IMR-90 (cell line): Measurements from ENCODE around the gene MRPL49. TPM values are rescaled to one million over a fixed set of nuclear protein-coding genes. Genes with fewer than 3 reads are reported as not detected.

ENCODE experiments used
- ATAC-seq: fragments of 200-7000 bp; cut with Tn5 transposase; 2 replicates; pipeline ENCODE4 v1.9.1; 2020; ENCODE audit warnings: low read depth, mild to moderate bottlenecking, moderate library complexity
- BruUV-seq: library from RNA; stranded (reverse); fragments of 400-500 nt; replicated peaks from 2 replicates; lab custom pipeline; 2021; lab: Mats Ljungman, UMichigan
- CTCF ChIA-PET: fragments of 300-600 bp; formaldehyde crosslinking; extraction: SDS; loops from one replicate; lab custom pipeline; 2021; ENCODE audit warnings: antibody characterized with exemption; lab: Yijun Ruan, JAX
- POLR2A ChIA-PET: fragments of 300-600 bp; sonication (Branson Sonifier 250); formaldehyde crosslinking; loops from one replicate; lab custom pipeline; 2022; ENCODE audit warnings: antibody characterized with exemption; ENCODE audit not compliant: unreplicated experiment; lab: Charles Lee
- DNase-seq: peaks from one replicate; pipeline ENCODE4 v3.0.0; 2013
- H2AFZ ChIP-seq: replicated peaks from 2 replicates; pipeline ENCODE3; 2013; ENCODE audit warnings: low read length, mild to moderate bottlenecking; ENCODE audit not compliant: poor library complexity
- H2AK5ac ChIP-seq: 2 replicates; pipeline ENCODE4 v1.6.1; 2013; ENCODE audit warnings: low read depth, low read length, inconsistent platforms
- H2AK9ac ChIP-seq: replicated peaks from 2 replicates; pipeline ENCODE3; 2013; ENCODE audit warnings: mild to moderate bottlenecking, low read depth, low read length, moderate library complexity; ENCODE audit not compliant: poor library complexity
- H2BK120ac ChIP-seq: 2 replicates; pipeline ENCODE4 v1.6.1; 2013; ENCODE audit warnings: low read depth, low read length, inconsistent platforms
- H2BK15ac ChIP-seq: 3 replicates; pipeline ENCODE4 v1.6.1; 2013; ENCODE audit warnings: low read depth, low read length, inconsistent platforms
- H2BK20ac ChIP-seq: 2 replicates; pipeline ENCODE4 v1.6.1; 2013; ENCODE audit warnings: low read depth, mild to moderate bottlenecking, inconsistent platforms, low read length, moderate library complexity
- H2BK5ac ChIP-seq: 2 replicates; pipeline ENCODE4 v1.6.1; 2013; ENCODE audit warnings: mild to moderate bottlenecking, low read depth, low read length, inconsistent platforms; ENCODE audit not compliant: poor library complexity, severe bottlenecking
- H3K14ac ChIP-seq: replicated peaks from 2 replicates; pipeline ENCODE4 v1.6.1; 2013; ENCODE audit warnings: low read depth, low read length, inconsistent platforms
- H3K18ac ChIP-seq: 2 replicates; pipeline ENCODE4 v1.6.1; 2013; ENCODE audit warnings: low read depth, low read length, control low read depth
- H3K23ac ChIP-seq: 2 replicates; pipeline ENCODE4 v1.6.1; 2013; ENCODE audit warnings: low read depth, low read length, inconsistent platforms
- H3K27ac ChIP-seq: 2 replicates; pipeline ENCODE4 v1.5.1; 2013; ENCODE audit warnings: mild to moderate bottlenecking, control low read depth, low read length; ENCODE audit not compliant: insufficient read depth
- H3K27me3 ChIP-seq: 2 replicates; pipeline ENCODE4 v1.6.1; 2013; ENCODE audit warnings: low read length; ENCODE audit not compliant: control insufficient read depth, insufficient read depth
- H3K36me3 ChIP-seq: 2 replicates; pipeline ENCODE4 v1.6.1; 2013; ENCODE audit warnings: low read length, mixed read lengths; ENCODE audit not compliant: control insufficient read depth, insufficient read depth
- H3K4ac ChIP-seq: 2 replicates; pipeline ENCODE4 v1.6.1; 2013; ENCODE audit warnings: low read depth, low read length, inconsistent platforms
- H3K4me1 ChIP-seq: 2 replicates; pipeline ENCODE4 v1.6.1; 2013; ENCODE audit warnings: low read length, mixed read lengths; ENCODE audit not compliant: control insufficient read depth, insufficient read depth
- H3K4me2 ChIP-seq: 2 replicates; pipeline ENCODE4 v1.6.1; 2013; ENCODE audit warnings: low read depth, mild to moderate bottlenecking, control low read depth, low read length, moderate library complexity
- H3K4me3 ChIP-seq: 2 replicates; pipeline ENCODE4 v1.5.1; 2013; ENCODE audit warnings: low read depth, mild to moderate bottlenecking, control low read depth, low read length, moderate library complexity; ENCODE audit not compliant: insufficient read depth
- H3K56ac ChIP-seq: 2 replicates; pipeline ENCODE4 v1.6.1; 2013; ENCODE audit warnings: low read length, inconsistent platforms; ENCODE audit not compliant: insufficient read depth; ENCODE audit errors: extremely low read depth
- H3K79me1 ChIP-seq, 2 experiments: 2 replicates each; pipeline ENCODE4 v1.6.1; 2013; ENCODE audit warnings: low read length in 2 of 2, inconsistent platforms in 1 of 2, low read depth in 1 of 2
- H3K9ac ChIP-seq: 2 replicates; pipeline ENCODE4 v1.6.1; 2013; ENCODE audit warnings: low read depth, low read length, control low read depth
- H3K9me1 ChIP-seq: 2 replicates; pipeline ENCODE4 v1.6.1; 2013; ENCODE audit warnings: low read length, inconsistent platforms; ENCODE audit not compliant: insufficient read depth
- H3K9me3 ChIP-seq: 2 replicates; pipeline ENCODE4 v1.6.1; 2013; ENCODE audit warnings: low read length; ENCODE audit not compliant: control insufficient read depth, insufficient read depth
- H4K20me1 ChIP-seq: 2 replicates; pipeline ENCODE4 v1.6.1; 2013; ENCODE audit warnings: low read length, inconsistent platforms; ENCODE audit not compliant: insufficient read depth
- H4K5ac ChIP-seq: 2 replicates; pipeline ENCODE4 v1.6.1; 2013; ENCODE audit warnings: mild to moderate bottlenecking, low read depth, low read length, control low read depth
- H4K8ac ChIP-seq, 2 experiments: 2 replicates each; pipeline ENCODE4 v1.6.1; 2013; ENCODE audit warnings: low read depth in 2 of 2, low read length in 2 of 2, control low read depth in 1 of 2, inconsistent platforms in 1 of 2
- H4K91ac ChIP-seq: 2 replicates; pipeline ENCODE4 v1.6.1; 2013; ENCODE audit warnings: low read depth, low read length, inconsistent platforms; ENCODE audit not compliant: insufficient read depth
- CHD1 ChIP-seq: IDR thresholded peaks from 2 replicates; pipeline ENCODE4 v1.6.1; 2012; ENCODE audit warnings: low read depth, low read length, improper control_type of control experiment
- WGBS, 2 experiments: methylation state at CpG; one replicate each; pipeline versions ENCODE4 v1.1.5 to v1.1.7; 2013; ENCODE audit warnings: missing lambda C conversion rate in 2 of 2; ENCODE audit not compliant: insufficient read length in 1 of 2; ENCODE audit errors: extremely low coverage in 2 of 2; 5-methylcytosine and 5-hydroxymethylcytosine counted together
- dilution Hi-C: fragments of 300-500 bp; cut with HindIII; formaldehyde crosslinking; loops from one replicate; pipeline ENCODE4 v1.14.3; 2018; ENCODE audit warnings: low sequenced_read_pairs; ENCODE audit not compliant: unreplicated experiment
- in situ Hi-C: fragments of 300-500 bp; cut with MboI; formaldehyde crosslinking; loops from 3 replicates; pipeline ENCODE4 v1.14.3; 2019; ENCODE audit warnings: low sequenced_read_pairs, inconsistent platforms, mixed read lengths
- intact Hi-C: fragments of 100-400 bp; cut with micrococcal nuclease; formaldehyde crosslinking; loops from 2 replicates; pipeline ENCODE4 v1.10.0; 2022
- polyA plus RNA-seq, 3 experiments: library from polyadenylated mRNA; depleted of rRNA; stranded (reverse); fragments of >200 nt; gene quantifications; 2 replicates each; pipeline ENCODE4 v1.2.3, GENCODE V29; 2012; ENCODE audit warnings: low replicate concordance in 1 of 3
- total RNA-seq: library from RNA; depleted of rRNA; stranded (reverse); fragments of >200 nt; gene quantifications from 2 replicates; pipeline ENCODE4 v1.2.3, GENCODE V29; 2012

The MRPL49 gene
- total and polyA plus RNA-seq, 2 of the 4 experiments (the other 2 are of a cell fraction): 55.2 to 56.8 TPM

DNA sequence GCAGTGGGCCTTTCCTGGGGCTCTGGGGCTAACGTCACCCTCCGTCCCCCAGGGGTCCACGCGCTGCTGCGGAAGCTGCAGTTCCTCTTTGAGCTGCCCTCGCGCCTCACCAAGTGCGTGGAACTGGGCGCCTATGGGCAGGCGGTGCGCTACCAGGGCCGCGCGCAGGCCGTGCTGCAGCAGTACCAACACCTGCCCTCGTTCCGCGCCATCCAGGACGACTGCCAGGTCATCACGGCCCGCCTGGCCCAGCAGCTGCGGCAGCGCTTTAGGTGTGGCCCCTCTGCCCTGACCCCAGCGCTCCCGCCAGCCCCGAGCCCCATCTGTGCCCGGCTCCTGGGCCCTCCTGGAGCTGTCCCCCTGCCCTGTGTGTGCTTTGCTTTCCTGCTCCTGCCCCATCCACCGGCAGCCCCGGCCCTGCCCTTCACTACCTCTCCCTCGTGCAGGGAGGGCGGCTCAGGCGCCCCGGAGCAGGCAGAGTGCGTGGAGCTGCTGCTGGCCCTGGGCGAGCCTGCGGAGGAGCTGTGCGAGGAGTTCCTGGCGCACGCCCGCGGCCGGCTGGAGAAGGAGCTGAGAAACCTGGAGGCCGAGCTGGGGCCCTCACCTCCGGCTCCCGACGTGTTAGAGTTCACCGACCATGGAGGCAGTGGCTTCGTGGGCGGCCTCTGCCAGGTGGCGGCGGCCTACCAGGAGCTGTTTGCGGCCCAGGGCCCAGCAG is 14.2 kb upstream of the MRPL49 start:
- intact Hi-C loops: no loop called here
- peaks cover 10% of the 10 kb centered on the region; the same call in 1 of the 2 replicates for H3K4me1 ChIP-seq
- dilution Hi-C loops: no loop called here
- no peak for TF ChIP-seq CHD1
- ATAC-seq: no peak
- H2AK9ac ChIP-seq: no peak overlapping the region
- no peak overlapping the region for H2AK5ac ChIP-seq
- H3K9me1 ChIP-seq: peaks cover 4% of the 10 kb centered on the region
- ChIA-PET CTCF (no interaction called here), POLR2A (no interaction called here)
- no peak overlapping the region for H3K18ac ChIP-seq
- in situ Hi-C loops: no loop called here
- no peak overlapping the region for H3K4me3 ChIP-seq
- peaks cover 6 to 33% of the 10 kb centered on the region in 2 experiments for H3K79me1 ChIP-seq
- H2AFZ ChIP-seq: no peak overlapping the region
- H4K5ac ChIP-seq: no peak overlapping the region
- H2BK15ac ChIP-seq: no peak overlapping the region
- H3K14ac ChIP-seq: no peak overlapping the region
- H3K36me3 ChIP-seq: peaks cover 11% of the 10 kb centered on the region; the same call in 1 of the 2 replicates
- no peak overlapping the region for H3K23ac ChIP-seq
- no peak overlapping the region for H2BK20ac ChIP-seq
- WGBS, 2 experiments: 92% methylated on average over 33 of the region's 52 CpGs; no CpG with 5 or more reads in 1 of the 2 experiments
- no peaks in the 10 kb centered on the region for H3K9me3 ChIP-seq
- no peak overlapping the region for H3K4ac ChIP-seq
- DNase-seq: no peak
- no TSS peak for BruUV-seq
- H3K56ac ChIP-seq: no peak overlapping the region
- no peak overlapping the region for H3K27ac ChIP-seq
- H3K9ac ChIP-seq: no peak overlapping the region
- no peak overlapping the region for H3K4me2 ChIP-seq
- H4K20me1 ChIP-seq: peaks cover 11% of the 10 kb centered on the region; the same call in 1 of the 2 replicates
- no peak overlapping the region for H4K8ac ChIP-seq
- no peak overlapping the region for H2BK5ac ChIP-seq
- H2BK120ac ChIP-seq: no peak overlapping the region
- no peak overlapping the region for H4K91ac ChIP-seq
- no peaks in the 10 kb centered on the region for H3K27me3 ChIP-seq
